Prostate gland (tissue), 2 donors: Measurements from ENCODE around the gene TPST2.

ENCODE experiments used
- CTCF ChIP-seq, 4 experiments: fragments of 200-600 bp in 2 of 4; fragments of 450-650 bp in 2 of 4; sonication (generic) in 2 of 4; IDR thresholded peaks; 1 replicate in 3 of 4; 2 replicates in 1 of 4; pipeline ENCODE4 v1.5.1; 2016 to 2019; ENCODE audit warnings: antibody characterized with exemption in 4 of 4, mild to moderate bottlenecking in 2 of 4, moderate library complexity in 2 of 4
- POLR2A ChIP-seq: fragments of 450-650 bp; IDR thresholded peaks from one replicate; pipeline ENCODE4 v1.6.1; 2016; ENCODE audit warnings: antibody characterized with exemption, mild to moderate bottlenecking

GRCh38 chr22:26534171-26534855 lies 55.6 kb downstream of the TPST2 start:
- TF ChIP-seq CTCF (IDR thresholded peaks at IDR 0.05) (no peak), POLR2A (no peak)
